PC-9 (cell line): ENCODE results near the gene PAXX. TPM values are rescaled to one million over a fixed set of nuclear protein-coding genes. Genes with fewer than 3 reads are reported as not detected.

Source experiments
- BruUV-seq: library from RNA; stranded (reverse); fragments of 400-500 nt; replicated peaks from 2 replicates; lab custom pipeline; 2021; lab: Mats Ljungman, UMichigan
- CTCF ChIA-PET: fragments of 300-600 bp; sonication (Branson Sonifier 250); formaldehyde crosslinking; loops from one replicate; lab custom pipeline; 2022; ENCODE audit warnings: antibody characterized with exemption; lab: Charles Lee
- POLR2A ChIA-PET: fragments of 300-600 bp; sonication (Branson Sonifier 250); formaldehyde crosslinking; loops from one replicate; lab custom pipeline; 2022; ENCODE audit warnings: antibody characterized with exemption; ENCODE audit not compliant: unreplicated experiment; lab: Charles Lee
- DNase-seq, 2 experiments: peaks; one replicate each; pipeline versions ENCODE4 v3.0.0 to v3.0.0-alpha.2; 2015 to 2022; ENCODE audit warnings: mixed read lengths in 1 of 2
- H2AFZ ChIP-seq: fragments of 200-600 bp; sonication (generic); 2 replicates; pipeline ENCODE4 v1.8.1; 2017; ENCODE audit warnings: antibody characterized with exemption
- H3F3A ChIP-seq: fragments of 200-600 bp; sonication (generic); 2 replicates; pipeline ENCODE4 v1.8.1; 2017; ENCODE audit warnings: antibody characterized with exemption, mild to moderate bottlenecking, low read depth; ENCODE audit not compliant: insufficient read depth
- H3K27ac ChIP-seq: fragments of 200-600 bp; sonication (generic); 2 replicates; pipeline ENCODE4 v1.6.1; 2016; ENCODE audit warnings: mixed run types
- H3K27me3 ChIP-seq: fragments of 200-600 bp; sonication (generic); 2 replicates; pipeline ENCODE4 v1.6.1; 2016; ENCODE audit warnings: low read depth, mixed run types; ENCODE audit not compliant: insufficient read depth
- H3K36me3 ChIP-seq: fragments of 200-600 bp; sonication (generic); 2 replicates; pipeline ENCODE4 v1.6.1; 2016; ENCODE audit warnings: low read depth, mixed run types
- H3K4me1 ChIP-seq: fragments of 200-600 bp; sonication (generic); replicated peaks from 2 replicates; pipeline ENCODE4 v1.6.1; 2016; ENCODE audit warnings: mixed run types; ENCODE audit not compliant: insufficient read depth
- H3K4me2 ChIP-seq: fragments of 200-600 bp; sonication (generic); 2 replicates; pipeline ENCODE4 v1.6.1; 2017; ENCODE audit warnings: mixed run types
- H3K4me3 ChIP-seq: fragments of 200-600 bp; sonication (generic); 2 replicates; pipeline ENCODE4 v1.6.1; 2016; ENCODE audit warnings: mixed run types
- H3K79me2 ChIP-seq: fragments of 200-600 bp; sonication (generic); 2 replicates; pipeline ENCODE4 v1.6.1; 2017; ENCODE audit warnings: low read depth, mixed run types
- H3K9me2 ChIP-seq: fragments of 200-600 bp; sonication (generic); 2 replicates; pipeline ENCODE4 v1.8.1; 2017; ENCODE audit warnings: mild to moderate bottlenecking; ENCODE audit not compliant: insufficient read depth
- H3K9me3 ChIP-seq: fragments of 200-600 bp; sonication (generic); 2 replicates; pipeline ENCODE4 v1.8.1; 2016; ENCODE audit warnings: low read depth; ENCODE audit not compliant: insufficient read depth
- H4K20me1 ChIP-seq: fragments of 200-600 bp; sonication (generic); 2 replicates; pipeline ENCODE4 v1.8.1; 2017; ENCODE audit not compliant: insufficient read depth
- CTCF ChIP-seq: fragments of 200-600 bp; sonication (generic); conservative IDR thresholded peaks from 2 replicates; pipeline ENCODE4 v1.6.1; 2017; ENCODE audit warnings: mixed run types, antibody characterized with exemption, mild to moderate bottlenecking, moderate library complexity
- EZH2 ChIP-seq: fragments of 200-600 bp; sonication (generic); IDR thresholded peaks from 2 replicates; pipeline ENCODE4 v1.8.0; 2017; ENCODE audit warnings: antibody characterized with exemption, low read depth
- intact Hi-C: fragments of 100-400 bp; cut with micrococcal nuclease; formaldehyde crosslinking; loops from one replicate; pipeline ENCODE4 v1.10.0; 2022; ENCODE audit not compliant: unreplicated experiment
- total RNA-seq: library from RNA; stranded (reverse); gene quantifications from 2 replicates; pipeline ENCODE4 v1.2.3, GENCODE V29; 2021

PAXX gene
- total RNA-seq, 1 experiment from 2014 or later = 54.9 TPM

- no peak overlapping the region for H3K27ac ChIP-seq
- H3K9me2 ChIP-seq = no peaks in the 10 kb centered on the region
- DNase-seq = no peak
- H3K27me3 ChIP-seq = no peaks in the 10 kb centered on the region
- H3K4me1 ChIP-seq = peaks cover 9% of the 10 kb centered on the region
- no peak overlapping the region for H3K4me2 ChIP-seq
- ChIA-PET POLR2A (interaction anchor here (0.6 kb wide), 2 partner anchors 44 to 181 kb away, joined by 3 read pairs; no protein-coding TSS in a partner anchor), CTCF (no interaction called here)
- TF ChIP-seq EZH2 = no peak
- TF ChIP-seq CTCF = no peak
- no peak overlapping the region for H3K4me3 ChIP-seq
- no peaks in the 10 kb centered on the region for H4K20me1 ChIP-seq
- no peaks in the 10 kb centered on the region for H3K9me3 ChIP-seq
- intact Hi-C loops = no loop called here
- no peaks in the 10 kb centered on the region for H3K36me3 ChIP-seq
- no peaks in the 10 kb centered on the region for H3K79me2 ChIP-seq
- no TSS peak for BruUV-seq
- no peak overlapping the region for H2AFZ ChIP-seq
- H3F3A ChIP-seq = peaks cover 12% of the 10 kb centered on the region; the same call in 1 of the 2 replicates
These were observed 10.5 kb upstream of the PAXX start for GRCh38 chr9:136981588-136982231.

- Histone ChIP-seq H3K4me1 (peaks cover 9% of the 10 kb centered on the region), H3K27me3 (no peaks in the 10 kb centered on the region), H3K4me3 (no peak within 1 kb of the TSS), H3K79me2 (no peaks in the 10 kb centered on the region), H3K27ac (no peak within 1 kb of the TSS), H3K36me3 (no peaks in the 10 kb centered on the region), H3K9me3 (no peaks in the 10 kb centered on the region), H3F3A (peaks cover 12% of the 10 kb centered on the region; the same call in 1 of the 2 replicates), H4K20me1 (no peaks in the 10 kb centered on the region), H3K4me2 (no peak within 1 kb of the TSS), H2AFZ (no peak within 1 kb of the TSS), H3K9me2 (no peaks in the 10 kb centered on the region)
- CTCF ChIA-PET = no interaction called here
- intact Hi-C loops = no loop called here
- TF ChIP-seq EZH2 = no peak
- TF ChIP-seq CTCF = no peak
- POLR2A ChIA-PET = interaction anchor here (0.6 kb wide), 2 partner anchors 45 to 182 kb away, joined by 3 read pairs; no protein-coding TSS in a partner anchor
- peak in 1 of 2 experiments; percentile 67 for DNase-seq
- no TSS peak for BruUV-seq
These were observed 9.8 kb upstream of the PAXX start, which contains the start of gene LCNL1 for GRCh38 chr9:136982232-136983051. Gene LCNL1, plus strand, starts transcription at chr9:136982993. Its CDS starts 594 bp downstream, at chr9:136983587.

- BruUV-seq = no TSS peak
These were observed 9.1 kb upstream of the PAXX start for GRCh38 chr9:136983167-136983566.

More at GRCh38 chr9:136983167-136983566, 9.1 kb upstream of the PAXX start:
- Histone ChIP-seq H3K9me3 (no peaks in the 10 kb centered on the region), H3K27ac (no peak overlapping the region), H2AFZ (no peak overlapping the region), H3K79me2 (no peaks in the 10 kb centered on the region), H3K27me3 (no peaks in the 10 kb centered on the region), H3K4me2 (no peak overlapping the region), H3K4me3 (no peak overlapping the region), H3K9me2 (no peaks in the 10 kb centered on the region), H3K4me1 (peaks cover 9% of the 10 kb centered on the region), H4K20me1 (no peaks in the 10 kb centered on the region), H3K36me3 (no peaks in the 10 kb centered on the region), H3F3A (peaks cover 12% of the 10 kb centered on the region; the same call in 1 of the 2 replicates)
- ChIA-PET CTCF (no interaction called here), POLR2A (no interaction called here)
- DNase-seq = no peak
- TF ChIP-seq CTCF (no peak), EZH2 (no peak)
- intact Hi-C loops = no loop called here
